K562 (cell line): ENCODE data around the gene LPAR5. TPM values are rescaled to one million over a fixed set of nuclear protein-coding genes. Genes with fewer than 3 reads are reported as not detected.

Experiments
- ATAC-seq: fragments of 200-7000 bp; cut with Tn5 transposase; 3 replicates; pipeline ENCODE4 v1.9.1; 2020; ENCODE audit warnings: moderate library complexity
- BruUV-seq: library from RNA; stranded (reverse); fragments of 400-500 nt; replicated peaks from 2 replicates; lab custom pipeline; 2021; lab: Mats Ljungman, UMichigan
- CTCF ChIA-PET: fragments of 300-600 bp; formaldehyde crosslinking; extraction: SDS; loops from one replicate; lab custom pipeline; 2021; ENCODE audit warnings: low intra/inter-chr PET ratio; lab: Yijun Ruan, JAX
- POLR2A ChIA-PET: fragments of 300-600, 350-650 bp; sonication (Branson Sonifier 250); formaldehyde crosslinking; extraction: SDS; loops from one replicate; lab custom pipeline; 2021; ENCODE audit warnings: antibody characterized with exemption, inconsistent platforms; lab: Yijun Ruan, JAX
- DNase-seq, 4 experiments: peaks; one replicate each; pipeline versions ENCODE4 v3.0.0 to v3.0.0-alpha.2; 2011 to 2018; ENCODE audit warnings: low spot score in 3 of 4, mixed read lengths in 3 of 4; ENCODE audit errors: extremely low read depth in 1 of 4
- FAIRE-seq: peaks from 2 replicates; lab custom pipeline; 2011; peaks lifted over from hg19 to GRCh38; lab: Jason Lieb, UNC
- H2AFZ ChIP-seq: 2 replicates; pipeline ENCODE4 v1.6.0; 2011; ENCODE audit warnings: low read depth, low read length, control low read depth, inconsistent platforms
- H3K27ac ChIP-seq: fragments of 200-600 bp; 3 replicates; pipeline ENCODE4 v1.8.0; 2011; ENCODE audit warnings: low read depth, mild to moderate bottlenecking, control low read depth, inconsistent platforms, low read length, moderate library complexity, mixed read lengths; ENCODE audit errors: extremely low read depth
- H3K27me3 ChIP-seq, 2 experiments: fragments of 300-600 bp in 1 of 2; 2 replicates in 1 of 2; 3 replicates in 1 of 2; pipeline versions ENCODE4 v1.6.0 to v1.8.0; 2011; ENCODE audit warnings: inconsistent platforms in 2 of 2, low read length in 2 of 2, mild to moderate bottlenecking in 1 of 2, mixed read lengths in 1 of 2, moderate library complexity in 1 of 2; ENCODE audit not compliant: control insufficient read depth in 2 of 2, insufficient read depth in 2 of 2
- H3K36me3 ChIP-seq: fragments of 300-600 bp; 3 replicates; pipeline ENCODE4 v1.8.0; 2011; ENCODE audit warnings: mild to moderate bottlenecking, low read length, inconsistent platforms; ENCODE audit not compliant: control insufficient read depth, insufficient read depth
- H3K4me1 ChIP-seq, 2 experiments: fragments of 200-600 bp in 1 of 2; replicated peaks in 1 of 2; 2 replicates in 1 of 2; 3 replicates in 1 of 2; pipeline versions ENCODE4 v1.5.1 to v1.8.0; 2011; ENCODE audit warnings: inconsistent platforms in 2 of 2, low read length in 2 of 2, mild to moderate bottlenecking in 1 of 2, mixed read lengths in 1 of 2, moderate library complexity in 1 of 2; ENCODE audit not compliant: control insufficient read depth in 2 of 2, insufficient read depth in 2 of 2
- H3K4me2 ChIP-seq: 2 replicates; pipeline ENCODE4 v1.6.1; 2011; ENCODE audit warnings: low read length, control low read depth, inconsistent platforms, mixed read lengths; ENCODE audit not compliant: insufficient read depth
- H3K4me3 ChIP-seq: fragments of 200-600 bp; sonication (generic), shearing (Covaris generic); 2 replicates; pipeline ENCODE4 v1.5.1; 2016; ENCODE audit warnings: control low read depth, inconsistent platforms
- H3K79me2 ChIP-seq: fragments of 200-600 bp; 3 replicates; pipeline ENCODE4 v1.8.0; 2011; ENCODE audit warnings: low read length, inconsistent platforms; ENCODE audit not compliant: control insufficient read depth, insufficient read depth
- H3K9ac ChIP-seq, 2 experiments: 2 replicates each; pipeline versions ENCODE4 v1.6.0 to v1.6.1; 2011; ENCODE audit warnings: low read depth in 2 of 2, low read length in 2 of 2, control low read depth in 1 of 2, inconsistent platforms in 1 of 2, mild to moderate bottlenecking in 1 of 2, mixed read lengths in 1 of 2; ENCODE audit not compliant: insufficient read depth in 1 of 2
- H3K9me1 ChIP-seq: one replicate; pipeline ENCODE4 v1.6.0; 2011; ENCODE audit warnings: inconsistent platforms, mild to moderate bottlenecking, low read length, moderate library complexity; ENCODE audit not compliant: control insufficient read depth, insufficient read depth
- H3K9me3 ChIP-seq: replicated peaks from 2 replicates; pipeline ENCODE4 v1.5.1; 2011; ENCODE audit warnings: low read depth, low read length, inconsistent platforms; ENCODE audit not compliant: control insufficient read depth, insufficient read depth
- H4K20me1 ChIP-seq: replicated peaks from 2 replicates; pipeline ENCODE4 v1.6.1; 2011; ENCODE audit warnings: low read length, inconsistent platforms, mixed read lengths; ENCODE audit not compliant: control insufficient read depth, insufficient read depth
- POLR2G ChIP-seq: fragments of 200-400 bp; formaldehyde crosslinking; IDR thresholded peaks from 2 replicates; pipeline ENCODE4 v1.6.1; 2017; ENCODE audit warnings: low read depth, mild to moderate bottlenecking, antibody characterized with exemption, low read length, moderate library complexity
- RCOR1 ChIP-seq, 2 experiments: IDR thresholded peaks; 2 replicates each; pipeline ENCODE4 v1.6.1; 2012; ENCODE audit warnings: low read depth in 2 of 2, low read length in 2 of 2, borderline replicate concordance in 1 of 2, improper control_type of control experiment in 1 of 2
- WGBS: fragments of 100-300 bp; shearing (Covaris generic); methylation state at CpG from one replicate; pipeline ENCODE4 v1.1.6; 2016; ENCODE audit warnings: low coverage, mixed read lengths; ENCODE audit not compliant: insufficient coverage; ENCODE audit errors: missing lambda C conversion rate; 5-methylcytosine and 5-hydroxymethylcytosine counted together
- in situ Hi-C: fragments of 300-500 bp; cut with MboI; formaldehyde crosslinking; loops from 4 replicates; pipeline ENCODE4 v1.15.0; 2018; ENCODE audit warnings: inconsistent platforms, mixed read lengths
- intact Hi-C: fragments of 100-400 bp; cut with micrococcal nuclease; formaldehyde crosslinking; loops from 2 replicates; pipeline ENCODE4 v1.14.2; 2022
- polyA plus RNA-seq, 8 experiments: library from polyadenylated mRNA; depleted of rRNA in 4 of 8; stranded (reverse) in 5 of 8; unstranded in 3 of 8; fragments of >200 nt; fragmentation: Nextera tagmentation in 2 of 8; fragmentation: Illumina TruSeq in 1 of 8; extraction: Ambion mirVana in 2 of 8; extraction: Trizol in 1 of 8; gene quantifications; 2 replicates each; pipeline versions ENCODE4 v1.2.1 to v1.2.3, GENCODE V29; 2011 to 2014; ENCODE audit warnings: inconsistent platforms in 1 of 8, missing spikeins in 1 of 8
- total RNA-seq, 7 experiments: library from RNA; depleted of rRNA in 6 of 7; stranded (reverse); fragments of >200 nt in 6 of 7; fragmentation: Illumina TruSeq in 2 of 7; extraction: Trizol in 2 of 7; gene quantifications; 2 replicates each; pipeline versions ENCODE4 v1.2.1 to v1.2.3, GENCODE V29; 2011 to 2021; ENCODE audit warnings: low replicate concordance in 1 of 7
- TF ChIP-seq, protein P1 (sequence below): sonication (generic); formaldehyde crosslinking; IDR thresholded peaks from 2 replicates; pipeline ENCODE4 v1.8.1; 2023; ENCODE audit warnings: mild to moderate bottlenecking, missing genetic modification reagents

LPAR5 gene
- total and polyA plus RNA-seq, 9 of the 15 experiments (the other 6 are each of a cell fraction or from before 2014, with no cell fraction given): 1.3 to 11.7 (median 3.6) TPM

GRCh38 chr12:6647083-6647604, 11.4 kb upstream of the LPAR5 start, which contains the start of gene ACRBP:
ACRBP (minus strand) TSS chr12:6647432; CDS start chr12:6647366, 66 bp downstream.
- Histone ChIP-seq H3K36me3 (peaks cover 5% of the 10 kb centered on the region; the same call in 1 of the 3 replicates), H3K79me2 (no peaks in the 10 kb centered on the region), H3K9me1 (no peaks in the 10 kb centered on the region), H3K4me1 (peaks cover 0 to 8% of the 10 kb centered on the region in 2 experiments; a peak in 3 of 5 replicates), H2AFZ (no peak within 1 kb of the TSS), H3K4me3 (no peak within 1 kb of the TSS), H3K27me3 (no peaks in the 10 kb centered on the region), H3K9me3 (peaks cover 8% of the 10 kb centered on the region), H4K20me1 (no peaks in the 10 kb centered on the region), H3K9ac (no peak within 1 kb of the TSS), H3K27ac (no peak within 1 kb of the TSS), H3K4me2 (no peak within 1 kb of the TSS)
- intact Hi-C loops: no loop called here
- TF ChIP-seq, protein P1, sequence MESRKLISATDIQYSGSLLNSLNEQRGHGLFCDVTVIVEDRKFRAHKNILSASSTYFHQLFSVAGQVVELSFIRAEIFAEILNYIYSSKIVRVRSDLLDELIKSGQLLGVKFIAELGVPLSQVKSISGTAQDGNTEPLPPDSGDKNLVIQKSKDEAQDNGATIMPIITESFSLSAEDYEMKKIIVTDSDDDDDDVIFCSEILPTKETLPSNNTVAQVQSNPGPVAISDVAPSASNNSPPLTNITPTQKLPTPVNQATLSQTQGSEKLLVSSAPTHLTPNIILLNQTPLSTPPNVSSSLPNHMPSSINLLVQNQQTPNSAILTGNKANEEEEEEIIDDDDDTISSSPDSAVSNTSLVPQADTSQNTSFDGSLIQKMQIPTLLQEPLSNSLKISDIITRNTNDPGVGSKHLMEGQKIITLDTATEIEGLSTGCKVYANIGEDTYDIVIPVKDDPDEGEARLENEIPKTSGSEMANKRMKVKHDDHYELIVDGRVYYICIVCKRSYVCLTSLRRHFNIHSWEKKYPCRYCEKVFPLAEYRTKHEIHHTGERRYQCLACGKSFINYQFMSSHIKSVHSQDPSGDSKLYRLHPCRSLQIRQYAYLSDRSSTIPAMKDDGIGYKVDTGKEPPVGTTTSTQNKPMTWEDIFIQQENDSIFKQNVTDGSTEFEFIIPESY (CRISPR knock-in tag): peak; percentile 68
- TF ChIP-seq POLR2G (0 out of 2 replicates have a peak, but pooled peaks have one; percentile 17), RCOR1 (IDR thresholded peaks at IDR 0.05; ENCODE audit: borderline replicate concordance in 1 of 2, low read depth in 2 of 2, low read length in 2 of 2) (no peak)
- FAIRE-seq: no peak
- no TSS peak for BruUV-seq
- 96% methylated on average over 9 of the region's 38 CpGs for WGBS
- POLR2A ChIA-PET: interaction anchor here (0.8 kb wide), 1 partner anchor 314 kb away, joined by 3 read pairs; no protein-coding TSS in a partner anchor
- CTCF ChIA-PET: no interaction called here
- in situ Hi-C loops: no loop called here
- ATAC-seq: no peak
- no peak for DNase-seq
